ENCODE measurements around the gene PKD2L1.

The PKD2L1 gene

DNA sequence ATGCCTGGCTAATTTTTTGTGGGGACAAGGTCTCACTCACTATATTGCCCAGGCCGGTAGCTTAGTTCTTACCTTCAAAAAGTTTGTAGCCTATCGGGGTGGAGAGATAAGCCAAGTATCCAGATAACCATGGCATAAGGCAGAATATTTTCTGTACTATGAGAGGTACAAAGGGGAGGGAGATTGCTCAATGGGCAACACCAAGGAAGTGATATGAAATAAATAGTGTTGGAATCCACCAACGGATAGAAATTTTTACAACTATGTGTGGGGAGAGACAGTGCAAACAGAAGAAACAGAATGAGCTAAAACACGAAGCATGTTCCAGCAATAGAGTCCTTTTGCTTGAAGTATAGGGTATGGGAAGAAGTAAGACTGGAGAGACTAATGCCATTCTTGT lies 25.1 kb upstream of the PKD2L1 start:
- DNase-seq = no peak

DNA sequence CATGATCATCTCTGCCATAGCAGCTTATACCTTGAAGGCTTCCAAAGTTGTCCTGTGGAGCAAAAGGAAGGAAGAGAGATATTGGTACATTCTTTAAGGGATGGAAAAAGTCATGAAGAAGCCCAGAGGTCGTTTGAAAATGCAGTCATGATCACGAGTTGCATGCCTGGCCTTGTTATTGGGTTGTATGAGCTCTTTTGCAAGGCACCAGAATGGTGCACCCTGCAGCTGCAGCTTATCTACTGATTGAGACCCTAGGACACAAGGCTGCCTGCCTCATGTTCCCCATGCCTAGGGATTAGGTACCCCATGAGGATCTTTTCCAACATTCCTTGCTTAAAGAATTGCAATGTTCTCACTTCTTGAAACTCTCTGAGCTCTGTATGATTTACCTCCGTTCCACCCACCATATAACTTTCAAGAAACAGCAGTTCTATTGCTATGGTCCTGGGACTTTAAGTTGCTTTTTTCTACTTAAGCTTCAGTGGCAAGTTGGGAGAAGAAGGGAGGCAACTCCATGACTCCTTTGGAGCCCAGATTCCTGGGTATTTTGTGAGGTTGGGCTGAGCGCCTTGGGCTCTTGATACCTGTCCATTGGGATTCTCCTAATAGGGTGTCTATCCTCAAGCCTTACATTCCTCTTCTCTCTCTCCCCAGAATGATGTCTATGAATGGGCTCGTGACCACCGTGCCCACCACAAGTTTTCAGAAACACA lies 23.9 kb upstream of the PKD2L1 start:
- DNase-seq = no peak

DNA sequence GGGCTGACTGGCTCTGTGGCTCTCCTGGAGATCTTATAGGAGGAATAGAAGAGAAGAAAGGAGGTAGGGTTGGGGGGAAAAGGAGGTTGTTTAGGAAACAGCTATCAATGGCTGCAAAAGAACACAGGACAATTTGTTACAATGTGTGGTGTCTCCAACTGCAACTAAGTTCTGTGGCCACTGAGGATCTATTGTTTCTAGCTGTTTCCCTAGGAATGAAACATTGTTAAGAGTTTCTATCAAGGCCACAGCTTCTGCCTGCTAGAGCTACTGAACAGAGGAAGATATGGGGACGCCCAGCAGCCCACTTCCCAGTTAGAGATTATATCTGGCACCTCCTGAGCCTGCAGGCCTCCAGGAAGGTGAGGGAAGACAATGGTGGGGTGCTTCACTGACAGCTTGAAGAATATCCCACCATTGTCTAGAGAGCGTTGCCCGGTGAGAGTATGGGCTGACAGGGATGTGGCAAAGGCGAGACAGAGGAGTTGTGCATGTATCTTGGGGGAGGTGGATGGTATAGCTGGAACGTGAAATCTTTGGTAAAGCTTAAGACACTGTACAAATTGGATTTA lies 21.0 kb upstream of the PKD2L1 start:
- DNase-seq = no peak

DNA sequence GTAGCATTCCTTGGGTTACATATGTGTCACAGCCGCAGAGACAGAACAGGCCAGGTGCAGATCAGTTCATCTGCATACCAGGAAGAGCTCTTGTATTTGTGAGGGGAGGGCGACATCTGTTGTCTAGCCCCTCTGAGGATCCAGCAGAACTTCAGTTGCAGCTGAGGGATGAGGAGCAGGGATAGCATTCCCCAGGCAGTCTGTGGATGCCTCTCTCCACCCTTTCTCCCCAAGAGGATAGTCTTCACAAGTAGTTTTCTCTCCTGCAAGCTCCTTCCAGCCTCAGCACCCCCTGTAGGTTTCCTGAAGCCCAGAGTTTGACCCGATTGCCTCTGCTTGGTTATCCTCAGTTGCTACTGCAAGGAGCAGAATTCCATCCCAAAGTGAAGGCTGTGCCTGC lies 19.6 kb upstream of the PKD2L1 start:
- DNase-seq = peak; percentile 36

DNA sequence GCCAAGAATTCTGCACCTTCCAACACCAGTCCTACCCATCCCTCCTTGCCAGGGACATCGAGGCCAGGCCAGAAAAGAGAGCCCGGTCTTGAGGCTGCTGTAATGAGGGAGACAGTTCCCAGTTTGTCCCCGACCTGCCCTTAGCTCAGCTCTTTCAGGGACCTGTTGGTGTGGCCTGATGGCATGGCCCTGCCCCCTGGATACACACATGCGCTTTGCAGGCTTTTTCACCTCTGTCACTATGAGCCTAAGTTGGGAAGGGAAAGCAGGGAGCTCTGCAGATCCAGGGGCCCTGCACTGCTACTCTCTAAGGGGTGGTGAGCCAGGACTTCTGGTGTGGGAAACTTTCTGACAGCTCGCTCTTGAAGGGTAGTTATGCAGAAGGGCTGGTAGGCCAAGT lies 19.1 kb upstream of the PKD2L1 start:
- DNase-seq = no peak

DNA sequence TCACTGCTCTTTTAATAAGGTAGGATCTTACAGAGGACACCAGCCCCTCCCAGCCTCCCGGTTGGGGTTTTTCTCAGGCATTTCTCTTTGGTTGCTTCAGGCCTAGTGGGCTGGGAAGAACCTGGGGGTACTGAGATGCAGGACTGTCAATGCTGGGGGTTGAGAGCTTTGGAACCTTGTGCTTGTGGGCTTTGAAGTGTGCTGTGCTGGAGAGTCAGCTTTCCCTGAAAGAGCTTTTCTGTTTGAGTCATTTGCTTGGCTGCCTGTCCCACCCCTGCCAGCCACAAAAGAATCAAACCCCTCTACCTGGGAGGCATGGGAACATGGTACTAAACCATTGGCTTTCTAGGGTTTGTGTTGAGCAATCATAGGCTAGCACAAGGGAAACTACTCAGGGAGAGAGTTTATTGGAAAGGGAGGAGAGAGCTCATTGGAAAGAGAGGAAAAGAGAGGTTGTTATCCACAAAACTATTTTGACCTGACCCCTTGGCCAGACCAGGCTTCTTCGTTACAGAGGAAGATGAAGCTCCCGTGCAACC lies 18.4 kb upstream of the PKD2L1 start:
- no peak for DNase-seq

DNA sequence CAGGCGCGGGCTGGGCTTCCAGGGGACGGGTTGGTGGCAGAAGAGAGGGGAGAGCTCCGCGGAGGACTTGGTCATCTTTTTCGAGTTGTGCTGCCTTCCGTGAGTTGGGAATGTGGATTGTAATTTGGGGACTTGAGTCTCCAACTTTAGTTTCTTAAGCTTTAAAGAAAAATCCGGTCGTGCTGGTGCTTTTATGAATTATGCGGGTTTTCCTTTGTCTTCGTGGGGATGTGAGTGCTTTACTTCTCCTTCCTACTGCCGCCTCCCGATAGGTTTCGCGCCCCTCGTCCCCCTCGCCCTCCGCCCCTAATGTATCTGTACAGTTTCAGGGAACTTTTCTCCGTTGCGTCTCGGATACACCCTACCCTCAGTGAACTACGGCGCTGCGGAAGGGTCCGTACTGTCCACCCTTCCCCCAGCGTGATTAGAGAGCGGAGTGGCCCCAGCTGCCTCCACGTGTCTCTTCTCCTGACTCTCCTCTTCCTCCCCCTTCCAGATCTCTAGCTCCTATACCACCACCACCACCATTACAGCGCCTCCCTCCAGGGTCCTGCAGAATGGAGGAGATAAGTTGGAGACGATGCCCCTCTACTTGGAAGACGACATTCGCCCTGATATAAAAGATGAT lies 17.7 kb upstream of the PKD2L1 start:
- DNase-seq = peak; percentile 59

DNA sequence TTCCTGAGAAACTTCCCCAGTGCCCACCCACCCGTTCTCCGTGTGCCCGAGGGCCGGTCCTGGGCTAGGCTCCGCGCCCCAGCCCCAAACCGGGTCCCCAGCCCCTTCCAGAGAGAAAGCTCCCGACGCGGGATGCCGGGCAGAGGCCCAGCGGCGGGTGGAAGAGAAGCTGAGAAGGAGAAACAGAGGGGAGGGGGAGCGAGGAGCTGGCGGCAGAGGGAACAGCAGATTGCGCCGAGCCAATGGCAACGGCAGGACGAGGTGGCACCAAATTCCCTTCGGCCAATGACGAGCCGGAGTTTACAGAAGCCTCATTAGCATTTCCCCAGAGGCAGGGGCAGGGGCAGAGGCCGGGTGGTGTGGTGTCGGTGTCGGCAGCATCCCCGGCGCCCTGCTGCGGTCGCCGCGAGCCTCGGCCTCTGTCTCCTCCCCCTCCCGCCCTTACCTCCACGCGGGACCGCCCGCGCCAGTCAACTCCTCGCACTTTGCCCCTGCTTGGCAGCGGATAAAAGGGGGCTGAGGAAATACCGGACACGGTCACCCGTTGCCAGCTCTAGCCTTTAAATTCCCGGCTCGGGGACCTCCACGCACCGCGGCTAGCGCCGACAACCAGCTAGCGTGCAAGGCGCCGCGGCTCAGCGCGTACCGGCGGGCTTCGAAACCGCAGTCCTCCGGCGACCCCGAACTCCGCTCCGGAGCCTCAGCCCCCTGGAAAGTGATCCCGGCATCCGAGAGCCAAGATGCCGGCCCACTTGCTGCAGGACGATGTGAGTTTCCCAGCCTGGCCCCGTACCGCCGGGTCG lies 16.9 kb upstream of the PKD2L1 start, which contains the start of gene SCD:
Gene SCD (plus strand): TSS at position 469 of the 803 bp plus-strand sequence. CDS start 272 bp downstream, at position 741.
- DNase-seq = peak; percentile 98

DNA sequence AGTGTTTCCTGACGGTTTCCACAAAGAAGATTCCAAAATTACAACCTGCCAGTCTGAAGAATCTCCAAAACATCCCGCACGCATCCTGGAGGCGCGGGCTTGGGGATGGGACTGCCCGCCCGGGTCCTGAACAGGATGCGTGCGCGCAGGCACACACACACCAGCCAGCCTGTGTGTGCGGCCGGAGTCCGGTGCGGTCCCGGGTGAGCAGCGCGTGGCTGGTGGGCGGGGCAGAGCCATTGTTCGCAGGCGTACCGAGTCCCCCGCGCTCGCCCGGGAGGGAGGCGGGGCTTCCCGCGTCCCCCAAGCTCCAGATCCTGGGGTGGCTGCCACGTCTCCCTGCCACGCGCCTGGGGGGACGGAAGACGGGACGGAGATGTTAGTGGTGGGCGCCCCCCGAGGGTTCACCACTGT lies 16.3 kb upstream of the PKD2L1 start:
- peak; percentile 86 for DNase-seq

DNA sequence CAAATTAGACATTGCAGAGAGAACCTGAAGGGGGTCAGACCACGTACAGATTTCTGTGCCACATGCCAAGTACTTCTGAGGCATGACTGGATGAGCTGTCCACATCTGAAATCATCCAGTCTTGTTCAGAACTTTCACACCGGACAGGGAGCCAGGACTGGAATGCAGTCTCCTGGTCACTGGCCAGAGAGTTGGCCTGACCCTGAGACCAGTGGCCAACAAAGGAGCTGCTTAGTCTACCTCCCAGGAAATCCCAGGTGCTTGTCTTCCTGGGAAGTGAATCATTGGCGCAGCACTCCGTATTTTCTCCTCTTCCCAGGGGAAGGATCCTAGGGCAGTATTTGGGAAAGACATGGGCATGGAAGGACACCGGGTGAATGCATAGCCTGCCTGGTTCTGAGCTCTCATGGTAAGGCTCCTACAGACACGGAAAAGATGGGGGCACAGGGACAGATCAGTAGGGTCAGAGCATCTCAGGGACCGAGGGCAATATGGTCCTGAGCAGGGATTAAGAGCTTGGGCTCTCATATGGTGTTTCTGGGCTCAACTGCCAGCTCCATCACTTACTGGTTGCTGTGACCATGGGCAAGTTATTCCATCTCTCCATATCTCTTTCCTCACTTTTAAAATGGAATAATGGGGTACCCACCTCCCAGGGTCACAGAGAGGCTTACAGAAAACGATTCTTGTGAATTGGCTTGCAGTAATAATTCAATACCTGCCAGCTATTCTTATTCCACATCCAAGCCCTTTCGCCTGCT lies 15.7 kb upstream of the PKD2L1 start:
- DNase-seq = peak; percentile 58

DNA sequence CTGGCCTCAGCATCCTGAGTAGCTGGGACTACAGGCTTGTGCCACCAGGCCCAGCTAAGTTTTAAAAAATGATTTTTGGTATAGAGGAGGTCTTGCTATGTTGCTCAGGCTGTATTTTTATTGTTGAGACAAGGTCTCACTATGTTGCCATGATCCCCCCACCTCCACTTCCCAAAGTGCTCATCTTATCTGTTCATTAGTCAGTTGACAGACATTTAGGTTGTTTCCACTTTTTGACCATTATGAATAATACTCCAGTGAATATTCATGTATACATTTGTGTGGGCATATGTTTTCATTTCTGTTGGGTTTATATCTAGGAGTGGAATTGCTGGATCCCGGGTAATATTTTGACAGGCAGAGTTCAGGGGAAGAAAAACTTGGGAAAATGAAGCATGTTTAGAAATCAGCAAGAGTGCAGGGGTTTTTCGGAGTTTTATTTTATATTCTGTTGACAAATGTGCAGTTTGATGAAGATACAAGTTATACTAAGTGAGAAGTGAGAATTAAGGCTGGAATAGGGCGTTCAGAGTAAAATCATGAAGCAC lies 14.3 kb upstream of the PKD2L1 start:
- no peak for DNase-seq

DNA sequence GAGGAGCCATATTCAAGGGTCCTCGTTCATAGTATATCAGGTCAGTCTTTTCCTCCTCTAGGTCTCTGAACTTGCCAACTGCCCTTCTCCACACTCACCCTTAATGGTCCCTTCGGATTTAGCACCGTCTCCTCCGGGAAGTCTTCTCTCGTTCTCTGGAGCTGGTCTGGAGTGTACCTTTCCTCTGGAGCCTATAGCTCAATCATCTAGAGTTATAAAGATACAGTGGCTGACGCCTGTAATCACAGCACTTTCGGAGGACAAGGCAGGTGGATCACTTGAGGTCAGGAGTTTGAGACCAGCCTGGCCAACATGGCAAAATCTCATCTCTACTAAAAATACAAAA lies 12.6 kb upstream of the PKD2L1 start:
- no peak for DNase-seq

DNA sequence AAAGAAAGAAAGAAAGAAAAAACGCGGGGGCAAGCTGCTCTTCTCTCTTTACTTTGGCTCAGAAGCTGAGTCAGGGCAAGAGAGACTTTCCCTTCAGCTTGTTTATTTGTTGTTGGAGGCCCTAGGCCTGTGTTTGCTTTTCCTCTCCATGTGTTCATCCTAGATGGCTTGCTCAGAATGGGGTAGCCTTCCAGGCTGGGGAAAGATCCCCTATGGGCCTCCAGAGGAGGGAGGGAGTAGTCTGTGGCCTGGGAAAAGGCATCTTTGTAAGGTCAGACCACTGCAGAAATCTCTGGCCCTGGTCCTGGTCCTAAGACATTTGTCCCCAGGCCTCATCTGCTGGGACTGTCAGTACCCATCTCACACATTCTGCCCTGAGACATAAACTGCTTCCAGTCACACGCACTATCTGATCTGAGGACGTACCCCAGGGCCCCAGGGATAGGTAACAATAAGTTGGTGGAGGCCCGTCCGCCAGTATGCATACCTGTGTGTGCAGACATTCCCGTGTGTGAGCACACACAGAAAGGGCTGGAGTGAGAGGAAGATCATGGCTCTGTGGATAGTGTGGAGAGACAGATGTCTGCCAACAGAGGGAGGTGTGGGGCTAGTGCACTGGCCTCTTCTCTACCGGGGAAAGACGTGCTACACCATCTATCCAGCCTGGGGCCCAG lies 12.1 kb upstream of the PKD2L1 start:
- DNase-seq = peak; percentile 80

DNA sequence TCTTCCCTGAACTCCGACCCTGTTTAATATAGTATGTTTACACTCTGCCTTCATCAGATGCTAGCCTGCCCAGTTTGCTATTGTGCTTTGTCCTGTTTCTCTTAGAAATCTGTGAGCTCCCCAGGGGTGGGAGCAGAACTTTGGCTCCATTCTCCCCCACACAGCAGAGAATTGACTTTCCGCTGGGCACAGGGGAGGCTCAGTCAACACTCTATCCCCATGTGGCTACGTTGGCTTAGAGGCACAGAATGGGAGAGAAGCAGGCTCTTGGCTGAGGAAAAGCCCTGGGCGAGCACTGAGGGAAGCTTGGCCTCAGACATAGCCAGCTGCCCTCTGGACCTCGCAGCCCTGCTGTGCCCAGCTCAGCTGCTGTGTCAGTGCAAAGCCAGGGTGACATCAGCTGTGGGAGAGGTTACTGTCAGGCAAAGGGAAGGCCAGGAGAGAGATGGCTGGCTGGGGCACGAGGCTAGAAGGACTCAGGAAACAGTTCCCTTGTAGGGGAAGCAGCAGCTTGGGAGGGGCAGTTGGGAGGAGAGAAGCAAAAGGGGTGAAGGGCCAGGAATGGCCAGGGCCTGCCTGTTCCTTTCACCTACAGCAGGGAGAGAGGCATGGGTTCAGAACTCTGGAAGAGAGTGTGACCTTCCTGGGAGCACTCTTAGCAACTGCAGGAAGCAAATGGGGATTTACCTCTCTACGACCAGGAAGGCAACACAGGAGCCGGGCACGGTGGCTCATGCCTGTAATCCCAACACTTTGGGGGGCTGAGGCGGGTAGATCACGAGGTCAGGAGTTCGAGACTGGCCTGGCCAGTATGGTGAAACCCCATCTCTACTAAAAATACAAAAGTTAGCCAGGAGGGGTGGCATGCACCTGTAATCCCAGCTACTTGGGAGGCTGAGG lies 11.2 kb upstream of the PKD2L1 start:
- no peak for DNase-seq

DNA sequence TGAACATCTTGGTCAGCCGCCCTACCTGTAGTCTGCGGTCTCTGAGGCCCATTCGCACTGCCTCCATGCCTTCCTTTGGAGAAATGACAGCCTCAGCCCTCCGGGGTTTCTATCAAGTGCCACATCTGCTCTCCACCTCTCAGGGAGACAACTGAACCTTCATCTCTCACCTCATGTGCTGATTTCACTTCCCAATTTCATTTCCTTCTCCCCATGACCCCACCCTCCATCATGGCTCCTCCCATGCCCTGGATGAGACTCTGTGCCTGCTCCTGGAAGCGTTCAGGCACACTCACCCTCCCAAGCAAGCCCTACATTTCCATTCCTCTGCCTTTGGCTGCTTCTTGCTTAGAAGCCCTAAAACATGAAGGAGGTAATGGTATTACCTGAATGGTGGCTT lies 9.2 kb upstream of the PKD2L1 start:
- no peak for DNase-seq

DNA sequence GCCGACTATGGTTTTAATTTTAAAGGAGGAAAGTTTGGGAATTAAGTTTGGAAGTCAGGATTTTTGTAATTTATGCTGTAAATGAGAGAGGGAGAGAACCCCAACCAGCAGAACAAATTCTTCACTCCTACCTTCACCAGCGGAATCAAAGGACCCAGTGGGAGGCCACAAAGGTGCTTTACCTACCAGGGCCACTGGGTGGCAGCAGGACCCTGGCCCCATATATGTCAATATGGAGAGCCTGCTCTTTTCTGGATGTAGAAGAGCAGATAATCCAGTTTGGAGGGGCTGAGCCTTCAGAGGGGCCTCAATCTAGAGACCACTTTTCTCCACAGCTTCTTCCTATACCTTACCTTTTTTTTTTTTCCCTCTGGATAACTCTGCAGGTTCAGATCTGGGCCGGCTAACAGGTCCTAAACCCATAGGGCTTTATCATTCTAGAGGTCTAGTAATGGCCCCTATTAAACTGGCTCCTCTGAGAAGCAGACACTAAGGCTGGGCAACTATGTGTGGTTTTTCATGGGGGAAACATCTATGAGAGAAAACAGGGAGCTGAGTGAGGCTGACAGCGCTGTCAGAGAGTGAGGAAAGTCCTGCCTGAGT lies 8.5 kb upstream of the PKD2L1 start:
- peak; percentile 84 for DNase-seq

DNA sequence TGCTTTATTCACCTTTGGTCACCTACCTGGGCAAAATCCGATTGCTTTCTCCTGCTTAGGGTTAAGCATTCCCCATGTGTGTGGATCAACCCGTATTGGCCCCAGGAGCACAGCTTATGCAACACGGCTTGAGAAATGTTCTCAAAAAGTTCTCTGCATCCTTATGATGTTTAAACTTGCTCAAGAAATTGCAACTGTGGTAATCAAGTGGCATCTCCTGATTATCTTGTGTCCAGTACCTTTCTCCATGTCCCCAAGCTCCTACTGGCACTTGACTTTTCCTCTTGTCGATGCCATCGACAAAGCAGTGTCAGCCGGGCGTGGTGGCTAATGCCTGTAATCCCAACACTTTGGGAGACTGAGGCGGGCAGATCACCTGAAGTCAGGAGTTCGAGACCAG lies 4.7 kb upstream of the PKD2L1 start:
- no peak for DNase-seq

DNA sequence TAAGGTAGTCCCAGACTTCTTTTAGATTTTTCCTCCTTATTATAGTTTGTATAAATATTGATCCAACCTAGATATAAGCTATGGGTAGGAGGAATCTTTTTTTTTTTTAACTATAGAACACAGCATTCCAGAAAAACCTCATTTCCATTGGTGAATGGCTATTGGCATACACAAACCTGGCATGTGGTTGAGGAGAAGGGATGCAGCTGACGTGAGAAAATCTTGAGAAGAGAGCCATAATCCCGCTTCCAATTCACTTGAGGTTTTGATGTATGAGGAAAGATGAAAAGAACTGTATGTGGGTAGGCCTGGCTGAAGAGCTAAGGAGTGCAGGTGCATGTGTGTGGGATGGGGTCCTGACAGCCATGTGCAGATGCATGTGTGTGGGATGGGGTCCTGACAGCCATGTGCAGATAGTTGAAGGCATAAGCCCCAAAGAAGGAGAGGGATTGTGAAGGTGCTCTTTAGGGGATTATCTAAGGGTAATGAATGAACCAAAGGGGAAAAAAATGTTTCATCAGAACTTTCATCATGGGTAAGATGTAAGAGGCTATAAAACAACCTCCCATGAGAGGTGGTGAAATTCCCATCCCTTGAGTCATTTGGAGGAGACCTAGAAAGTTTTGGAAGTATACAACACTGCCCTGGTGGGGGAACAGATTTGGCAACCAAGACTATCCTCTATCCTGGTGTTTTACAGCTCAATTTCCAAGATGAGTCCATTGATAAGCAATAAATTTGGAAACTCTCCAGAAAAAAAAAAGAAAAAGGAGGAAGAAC lies 3.8 kb upstream of the PKD2L1 start:
- DNase-seq = no peak

DNA sequence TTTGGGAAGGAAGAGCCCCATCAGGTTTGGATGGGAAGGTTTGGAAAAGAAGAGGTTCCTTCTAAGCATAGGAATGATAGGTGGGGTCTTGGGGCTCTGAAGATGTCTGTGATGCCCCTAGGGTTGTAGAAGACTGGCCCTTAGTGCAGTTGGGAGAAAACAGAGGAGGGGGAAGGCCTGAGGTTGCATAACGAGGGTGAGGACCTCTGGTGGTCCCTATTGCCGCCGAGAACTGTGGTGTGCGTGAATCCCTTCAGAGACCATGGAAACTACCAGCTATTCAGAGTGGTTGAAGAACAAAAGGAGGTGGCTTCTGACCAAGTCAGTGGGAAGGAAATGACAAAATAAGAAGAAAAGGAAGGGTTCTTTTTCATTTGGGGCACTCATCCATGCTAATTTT lies 3.1 kb upstream of the PKD2L1 start:
- DNase-seq = no peak
